Spleen (tissue), 11 donors: ENCODE measurements around the gene EME1. TPM values are rescaled to one million over a fixed set of nuclear protein-coding genes. Genes with fewer than 3 reads are reported as not detected.

Experiments used
- DNase-seq: peaks from one replicate; pipeline ENCODE4 v3.0.0-alpha.2; 2020
- H3K27ac ChIP-seq, 8 donors: fragments of 200-600 bp; sonication (generic) in 7 of 8; 1 replicate in 4 of 8; 2 replicates in 4 of 8; pipeline versions ENCODE4 v1.5.0 to v1.8.0; 2016 to 2021; ENCODE audit warnings: inconsistent platforms in 4 of 8, mild to moderate bottlenecking in 4 of 8, moderate library complexity in 1 of 8
- H3K27me3 ChIP-seq, 7 donors: fragments of 200-600 bp; sonication (generic) in 6 of 7; replicated peaks in 1 of 7; 1 replicate in 4 of 7; 2 replicates in 3 of 7; pipeline versions ENCODE4 v1.5.0 to v1.8.0; 2016 to 2021; ENCODE audit warnings: inconsistent platforms in 3 of 7, mild to moderate bottlenecking in 1 of 7
- H3K36me3 ChIP-seq, 6 donors: fragments of 200-600 bp; sonication (generic) in 5 of 6; 1 replicate in 4 of 6; 2 replicates in 2 of 6; pipeline versions ENCODE4 v1.5.0 to v1.8.0; 2016 to 2021; ENCODE audit warnings: inconsistent platforms in 2 of 6
- H3K4me1 ChIP-seq, 6 donors: fragments of 200-600 bp; sonication (generic) in 5 of 6; 1 replicate in 3 of 6; 2 replicates in 3 of 6; pipeline versions ENCODE4 v1.5.0 to v1.8.0; 2016 to 2021; ENCODE audit warnings: inconsistent platforms in 3 of 6
- H3K4me3 ChIP-seq, 8 donors: fragments of 200-600 bp; sonication (generic) in 7 of 8; 1 replicate in 4 of 8; 2 replicates in 4 of 8; pipeline versions ENCODE4 v1.5.0 to v1.8.0; 2016 to 2021; ENCODE audit warnings: inconsistent platforms in 4 of 8, mild to moderate bottlenecking in 4 of 8, moderate library complexity in 2 of 8
- H3K9me3 ChIP-seq, 8 donors: fragments of 200-600 bp; sonication (generic) in 7 of 8; 1 replicate in 4 of 8; 2 replicates in 4 of 8; pipeline versions ENCODE4 v1.5.0 to v1.8.0; 2016 to 2021; ENCODE audit warnings: inconsistent platforms in 4 of 8
- CTCF ChIP-seq, 11 experiments: fragments of 200-600 bp in 7 of 11; fragments of 450-650 bp in 4 of 11; sonication (generic) in 4 of 11; IDR thresholded peaks in 8 of 11; conservative IDR thresholded peaks in 3 of 11; 1 replicate in 7 of 11; 2 replicates in 4 of 11; pipeline versions ENCODE4 v1.4.0 to v1.8.0; 2016 to 2021; ENCODE audit warnings: antibody characterized with exemption in 11 of 11, inconsistent platforms in 4 of 11, mild to moderate bottlenecking in 1 of 11
- POLR2A ChIP-seq, 3 donors: fragments of 450-650 bp; IDR thresholded peaks; one replicate each; pipeline ENCODE4 v1.5.1; 2017; ENCODE audit warnings: antibody characterized with exemption in 3 of 3, mild to moderate bottlenecking in 1 of 3
- POLR2AphosphoS5 ChIP-seq, 3 donors: sonication (generic); formaldehyde crosslinking; IDR thresholded peaks; one replicate each; pipeline ENCODE4 v1.5.1; 2017; ENCODE audit warnings: antibody characterized with exemption in 3 of 3
- WGBS, 5 donors: extraction: QIAGEN DNeasy Blood & Tissue Kit in 3 of 5; methylation state at CpG; one replicate each; pipeline versions ENCODE4 v1.1.5 to v1.1.7; 2013 to 2018; 5-methylcytosine and 5-hydroxymethylcytosine counted together
- intact Hi-C: fragments of 100-400 bp; cut with DNase I; formaldehyde crosslinking; loops from one replicate; pipeline ENCODE4 v1.15.0; 2023; ENCODE audit warnings: low total_unique reads
- polyA plus RNA-seq, 3 donors: library from polyadenylated mRNA; stranded (reverse); fragments of 200-250 nt; gene quantifications; one replicate each; pipeline ENCODE4 v1.2.1, GENCODE V29; 2013
- total RNA-seq, 7 donors: library from RNA; depleted of rRNA in 3 of 7; stranded (reverse); fragments of >200 nt in 3 of 7; fragmentation: NEBNext Ultra II Directional in 4 of 7; extraction: Animal tissue kit (Norgen Biotek cat#: 25700) in 4 of 7; gene quantifications; one replicate each; pipeline versions ENCODE4 v1.1.0 to v1.2.1, GENCODE V29; 2016 to 2021
- donor health status: healthy with polysubstance abuse.
- donor health status: DM: no; HTN: no; CAD: no; lungs with moderate emphysema.
- donor health status: DM: no; HTN: no; CAD: no.
- donor health status: Bipolar disorder and iron deficiency.
- donor health status: healthy.
- donor health status: DM: no; HTN: no; CAD: no.
- donor health status: DM: yes; HTN: yes; CAD: no.

Gene EME1
- total and polyA plus RNA-seq, 10 donors: 0.66 to 3.6 (median 1.9) TPM

- intact Hi-C loops: no loop called here
- Histone ChIP-seq H3K27me3 (no peaks in the 10 kb centered on the region), H3K27ac (no peak overlapping the region), H3K4me1 (peaks cover 0 to 12% (median 0%) of the 10 kb centered on the region in 6 donors), H3K9me3 (no peaks in the 10 kb centered on the region), H3K4me3 (no peak overlapping the region), H3K36me3 (peaks cover 15 to 100% (median 99%) of the 10 kb centered on the region in 6 donors)
- no peak for DNase-seq
- WGBS, 5 donors: 70 to 86% (median 83%) methylated on average over 3 of the region's 3 CpGs
- no peak for TF ChIP-seq CTCF (IDR thresholded peaks at IDR 0.05 in 8 of 11, conservative IDR thresholded peaks at IDR 0.05 in 3 of 11)
- TF ChIP-seq POLR2AphosphoS5 (IDR thresholded peaks at IDR 0.05): no peak
- TF ChIP-seq POLR2A (IDR thresholded peaks at IDR 0.05): no peak
These were observed 13.5 kb downstream of the EME1 start for GRCh38 chr17:50386510-50386909.

GRCh38 chr17:50388728-50389127, 15.7 kb downstream of the EME1 start:
- intact Hi-C loops: no loop called here
- no peak for DNase-seq
- Histone ChIP-seq H3K27me3 (no peaks in the 10 kb centered on the region), H3K27ac (no peak overlapping the region), H3K36me3 (peaks cover 12 to 100% (median 98%) of the 10 kb centered on the region in 6 donors), H3K4me1 (peaks cover 0 to 23% (median 1%) of the 10 kb centered on the region in 6 donors), H3K9me3 (no peaks in the 10 kb centered on the region), H3K4me3 (no peak overlapping the region)
- WGBS, 5 donors: 95 to 100% (median 97%) methylated on average over 3 of the region's 3 CpGs
- TF ChIP-seq POLR2AphosphoS5 (IDR thresholded peaks at IDR 0.05) (no peak), CTCF (IDR thresholded peaks at IDR 0.05 in 8 of 11, conservative IDR thresholded peaks at IDR 0.05 in 3 of 11) (no peak), POLR2A (IDR thresholded peaks at IDR 0.05) (no peak)

GRCh38 chr17:50389534-50389933, 16.5 kb downstream of the EME1 start:
- H3K4me3 ChIP-seq: no peak overlapping the region
- WGBS, 5 donors: 94 to 99% (median 97%) methylated on average over 6 of the region's 6 CpGs
- no peaks in the 10 kb centered on the region for H3K27me3 ChIP-seq
- peaks cover 0 to 30% (median 5%) of the 10 kb centered on the region in 6 donors for H3K4me1 ChIP-seq
- no peaks in the 10 kb centered on the region for H3K9me3 ChIP-seq
- H3K27ac ChIP-seq: no peak overlapping the region
- TF ChIP-seq POLR2A (IDR thresholded peaks at IDR 0.05) (no peak), POLR2AphosphoS5 (IDR thresholded peaks at IDR 0.05) (no peak), CTCF (IDR thresholded peaks at IDR 0.05 in 8 of 11, conservative IDR thresholded peaks at IDR 0.05 in 3 of 11) (no peak)
- H3K36me3 ChIP-seq: peaks cover 8 to 100% (median 98%) of the 10 kb centered on the region in 6 donors
- DNase-seq: no peak
- intact Hi-C loops: no loop called here

GRCh38 chr17:50392621-50393020, 19.6 kb downstream of the EME1 start:
- TF ChIP-seq POLR2AphosphoS5 (IDR thresholded peaks at IDR 0.05): no peak
- TF ChIP-seq CTCF (IDR thresholded peaks at IDR 0.05 in 8 of 11, conservative IDR thresholded peaks at IDR 0.05 in 3 of 11): no peak
- TF ChIP-seq POLR2A (IDR thresholded peaks at IDR 0.05): no peak
- peaks cover 0 to 81% (median 72%) of the 10 kb centered on the region in 6 donors for H3K36me3 ChIP-seq
- H3K4me3 ChIP-seq: no peak overlapping the region
- peaks cover 16 to 57% (median 30%) of the 10 kb centered on the region in 6 donors for H3K4me1 ChIP-seq
- no peak for DNase-seq
- H3K27ac ChIP-seq: no peak overlapping the region
- intact Hi-C loops: no loop called here
- no peaks in the 10 kb centered on the region for H3K27me3 ChIP-seq
- H3K9me3 ChIP-seq: no peaks in the 10 kb centered on the region
- WGBS, 5 donors: 81 to 94% (median 91%) methylated on average over 6 of the region's 6 CpGs
